Activated T-helper 17 cell treated with anti-CD3 and anti-CD28 coated beads, Interleukin-2, amount 50 U/mL, for 72 hours (primary cell): ENCODE measurements around the gene CTAG1B. TPM values are rescaled to one million over a fixed set of nuclear protein-coding genes. Genes with fewer than 3 reads are reported as not detected.
A peak's percentile ranks its signal among the peaks of the same experiment; 100 is the strongest.
"Not testable (repeated sequence)": the region's sequence is repeated elsewhere in the genome, so short reads cannot be mapped to it uniquely, and the experiment has no call there.

Experiments used
- ATAC-seq: fragments of 150-1000 bp; cut with Tn5 transposase; replicated peaks from 2 replicates; pipeline ENCODE4 v1.10.0; 2021; ENCODE audit warnings: mild to moderate bottlenecking, moderate library complexity
- H3K27ac Mint-ChIP-seq: one replicate; pipeline ENCODE4 v1.8.0; 2022; ENCODE audit warnings: mixed read lengths
- H3K27me3 Mint-ChIP-seq: one replicate; pipeline ENCODE4 v1.8.0; 2022; ENCODE audit warnings: mixed read lengths
- H3K36me3 Mint-ChIP-seq: one replicate; pipeline ENCODE4 v1.8.0; 2022; ENCODE audit warnings: low read depth, mild to moderate bottlenecking, mixed read lengths
- H3K4me1 Mint-ChIP-seq: one replicate; pipeline ENCODE4 v1.8.0; 2022; ENCODE audit warnings: mixed read lengths
- H3K4me3 Mint-ChIP-seq: one replicate; pipeline ENCODE4 v1.8.0; 2022; ENCODE audit warnings: mild to moderate bottlenecking, mixed read lengths
- H3K9me3 Mint-ChIP-seq: one replicate; pipeline ENCODE4 v1.8.0; 2022; ENCODE audit warnings: mixed read lengths
- total RNA-seq, 2 donors: library from RNA; stranded (reverse); gene quantifications; one replicate each; pipeline ENCODE4 v1.2.3, GENCODE V29; 2022

Gene CTAG1B
- total RNA-seq, 2 donors from 2014 or later: not detected

DNA sequence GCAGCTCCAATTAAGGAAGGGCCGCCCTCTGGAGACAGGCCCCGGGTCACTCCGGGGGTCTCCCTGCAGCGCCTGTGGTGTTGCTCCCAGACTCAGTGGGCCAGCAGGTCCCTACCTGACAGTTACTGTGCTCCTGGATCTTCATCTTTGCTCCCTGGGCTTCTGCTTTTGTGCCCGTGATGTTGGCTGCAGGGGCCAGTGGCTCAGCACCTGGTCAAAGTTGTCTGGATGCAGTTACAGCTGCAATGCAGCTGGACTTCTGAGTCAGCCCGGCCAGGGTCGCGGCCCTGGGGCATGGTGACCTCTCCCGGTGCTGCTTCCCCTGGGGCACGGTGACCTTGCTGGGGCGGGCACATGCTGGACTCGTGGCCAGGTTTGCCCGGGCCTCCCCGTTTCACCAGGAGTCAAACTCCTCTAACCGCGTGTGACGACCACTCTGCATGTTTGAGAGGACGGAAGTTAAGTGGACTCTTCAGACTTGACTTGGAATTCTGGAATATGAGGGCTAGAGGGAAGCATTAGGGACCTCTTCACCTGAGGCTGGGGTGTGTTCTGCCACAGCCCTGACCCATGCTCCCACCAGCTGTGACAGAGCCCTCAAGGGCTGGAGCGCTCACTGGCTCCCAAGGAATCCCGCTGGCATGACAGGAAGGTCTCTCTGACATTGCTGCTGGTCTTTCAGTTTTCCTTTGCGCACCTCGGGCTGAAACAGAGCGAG lies 30.6 kb upstream of the CTAG1B start:
- Mint-ChIP-seq H3K36me3 (no peaks in the 10 kb centered on the region), H3K27me3 (no peaks in the 10 kb centered on the region), H3K27ac (no peak overlapping the region), H3K9me3 (no peaks in the 10 kb centered on the region), H3K4me3 (no peak overlapping the region), H3K4me1 (no peaks in the 10 kb centered on the region)
- no peak for ATAC-seq

DNA sequence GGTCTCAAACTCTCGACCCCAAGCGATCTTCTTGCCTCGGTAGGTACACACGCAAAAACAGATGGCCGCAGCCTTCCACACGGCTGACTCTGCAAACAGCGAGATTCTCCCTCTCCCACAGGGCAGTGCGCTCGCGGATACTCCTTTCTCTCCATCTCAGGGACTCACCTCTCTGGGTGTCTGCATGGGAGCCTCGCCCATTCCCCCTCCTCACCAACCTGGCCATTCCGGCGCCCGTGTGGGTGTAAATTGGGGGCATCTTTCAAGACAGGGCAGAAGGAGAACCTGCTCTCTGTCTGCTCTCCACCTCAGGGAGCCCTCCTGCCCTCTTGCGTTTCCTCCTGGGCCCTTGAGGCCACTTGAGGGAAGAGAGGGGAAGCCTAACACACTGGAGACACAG lies 29.8 kb upstream of the CTAG1B start:
- Mint-ChIP-seq H3K9me3 (no peaks in the 10 kb centered on the region), H3K27ac (no peak overlapping the region), H3K4me1 (no peaks in the 10 kb centered on the region), H3K4me3 (no peak overlapping the region), H3K27me3 (no peaks in the 10 kb centered on the region), H3K36me3 (no peaks in the 10 kb centered on the region)
- no peak for ATAC-seq

DNA sequence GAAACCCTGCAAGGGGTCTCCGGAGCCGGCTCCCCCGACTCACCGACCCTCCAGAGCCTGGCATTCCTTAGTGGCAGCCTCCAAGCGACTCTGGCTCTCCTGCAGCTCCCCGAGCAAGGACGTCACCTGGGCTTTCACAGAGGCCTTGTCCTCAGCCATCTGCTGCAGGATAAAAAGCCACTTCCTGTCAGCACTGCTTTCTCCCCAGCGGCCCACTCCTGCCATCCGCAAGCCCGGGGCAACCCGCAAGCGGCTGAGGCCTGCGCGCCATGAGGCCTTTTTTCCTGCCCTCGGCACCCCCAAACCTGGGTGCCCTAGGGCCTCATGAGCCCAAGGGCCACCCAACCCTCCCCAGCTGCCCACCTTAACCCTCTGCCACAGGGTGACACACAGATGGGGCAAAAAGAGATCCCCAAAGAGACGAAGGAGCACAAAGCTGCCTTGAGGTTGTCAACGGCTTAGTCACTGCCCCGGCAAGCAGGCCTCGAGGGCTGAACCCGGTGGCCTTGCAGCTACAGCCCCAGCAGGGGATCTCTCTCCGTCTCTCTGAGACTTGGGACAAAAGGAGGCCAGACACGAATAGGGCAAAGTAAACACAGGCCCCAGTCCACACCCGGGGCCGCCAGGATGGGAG lies 26.8 kb upstream of the CTAG1B start:
- H3K9me3 Mint-ChIP-seq, H3K27me3 Mint-ChIP-seq, H3K4me1 Mint-ChIP-seq, H3K27ac Mint-ChIP-seq, H3K4me3 Mint-ChIP-seq, H3K36me3 Mint-ChIP-seq: not testable (repeated sequence)
- peak; percentile 88 for ATAC-seq

DNA sequence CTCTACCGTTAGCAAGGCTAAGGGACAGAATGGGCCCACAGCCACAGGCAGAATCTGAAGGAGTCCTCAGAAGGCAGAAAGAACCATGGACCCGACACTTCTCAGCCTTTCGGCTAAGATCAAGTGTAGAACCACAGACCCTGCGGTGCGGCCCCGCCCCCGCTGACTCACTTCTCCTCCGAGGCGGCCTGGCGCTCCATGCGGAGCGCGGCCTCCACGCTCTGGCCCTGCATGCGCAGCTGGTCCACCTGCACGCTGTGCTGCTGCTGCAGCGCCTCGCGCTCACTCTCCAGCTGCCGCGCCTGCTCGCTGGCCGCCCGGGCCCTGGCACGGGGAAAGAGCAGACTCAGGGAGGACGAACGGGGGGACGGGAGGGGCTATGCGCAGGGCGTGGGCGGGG lies 24.6 kb upstream of the CTAG1B start:
- not testable (repeated sequence) for H3K9me3 Mint-ChIP-seq

DNA sequence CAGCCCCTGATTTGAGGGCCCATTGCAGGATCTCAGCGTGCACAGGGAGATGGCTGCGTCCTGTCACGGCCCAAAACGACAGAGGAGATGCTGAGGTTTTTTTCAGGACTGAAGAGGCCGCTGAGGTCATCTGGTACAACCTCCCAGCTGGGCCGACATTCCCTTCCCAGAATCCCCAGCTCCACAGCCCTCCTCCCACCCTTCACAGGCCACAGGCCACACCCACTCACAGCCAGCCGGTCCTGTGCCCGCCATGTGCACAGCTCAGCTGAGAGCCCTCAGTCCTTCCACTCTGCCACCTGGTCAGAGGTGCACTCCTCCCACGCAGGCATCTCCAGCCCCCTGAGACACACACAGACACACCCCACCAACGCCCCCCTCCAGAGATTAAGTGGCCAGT lies 22.7 kb upstream of the CTAG1B start:
- not testable (repeated sequence) for H3K4me3 Mint-ChIP-seq, H3K9me3 Mint-ChIP-seq, H3K27ac Mint-ChIP-seq, ATAC-seq, H3K27me3 Mint-ChIP-seq, H3K4me1 Mint-ChIP-seq, H3K36me3 Mint-ChIP-seq

More for the DNA sequence above, 24.6 kb upstream of the CTAG1B start:
- not testable (repeated sequence) for H3K4me1 Mint-ChIP-seq, H3K27me3 Mint-ChIP-seq, ATAC-seq, H3K27ac Mint-ChIP-seq, H3K36me3 Mint-ChIP-seq, H3K4me3 Mint-ChIP-seq

DNA sequence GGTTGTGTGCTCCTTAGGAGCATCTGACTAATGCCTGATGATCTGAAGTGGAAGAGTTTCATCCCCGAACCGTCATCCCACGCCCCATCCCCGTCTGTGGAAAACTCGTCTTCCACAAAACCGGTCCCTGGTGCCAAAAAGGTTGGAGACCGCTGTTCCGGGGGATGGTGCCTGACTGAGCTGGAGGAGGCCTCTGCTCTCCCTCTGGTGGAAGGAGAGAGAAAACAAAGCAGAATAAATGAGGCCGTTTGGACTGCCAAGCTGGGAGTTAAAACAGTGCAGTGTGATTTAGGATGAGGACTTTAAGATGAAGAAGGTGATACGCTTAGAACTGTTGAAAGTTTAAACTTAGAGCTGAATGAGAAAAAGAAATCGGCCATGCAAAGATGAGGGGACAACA lies 14.6 kb upstream of the CTAG1B start:
- not testable (repeated sequence) for ATAC-seq, H3K36me3 Mint-ChIP-seq, H3K4me1 Mint-ChIP-seq, H3K9me3 Mint-ChIP-seq, H3K27me3 Mint-ChIP-seq, H3K27ac Mint-ChIP-seq, H3K4me3 Mint-ChIP-seq

DNA sequence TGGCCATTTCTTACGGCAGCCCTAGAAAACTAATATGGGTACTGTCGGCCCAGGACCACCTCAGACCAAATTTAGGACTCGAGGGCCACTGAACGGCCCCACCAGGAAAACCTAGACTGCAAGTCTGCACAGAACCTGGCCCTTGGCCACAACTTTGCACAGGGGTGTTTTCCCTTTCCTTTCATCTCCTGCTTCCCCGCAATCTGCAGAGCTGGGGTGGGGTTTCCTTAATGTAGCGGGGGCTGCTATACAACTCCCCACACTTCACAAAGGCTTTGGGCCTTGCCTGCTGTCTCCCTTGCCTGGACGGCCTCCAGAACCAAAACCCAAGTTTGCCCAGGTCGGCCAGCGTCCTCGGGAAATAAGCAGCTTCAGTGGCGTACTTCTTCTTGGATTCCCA lies 11.9 kb upstream of the CTAG1B start:
- not testable (repeated sequence) for H3K36me3 Mint-ChIP-seq, H3K4me3 Mint-ChIP-seq, H3K27ac Mint-ChIP-seq, H3K4me1 Mint-ChIP-seq, H3K9me3 Mint-ChIP-seq, H3K27me3 Mint-ChIP-seq, ATAC-seq

DNA sequence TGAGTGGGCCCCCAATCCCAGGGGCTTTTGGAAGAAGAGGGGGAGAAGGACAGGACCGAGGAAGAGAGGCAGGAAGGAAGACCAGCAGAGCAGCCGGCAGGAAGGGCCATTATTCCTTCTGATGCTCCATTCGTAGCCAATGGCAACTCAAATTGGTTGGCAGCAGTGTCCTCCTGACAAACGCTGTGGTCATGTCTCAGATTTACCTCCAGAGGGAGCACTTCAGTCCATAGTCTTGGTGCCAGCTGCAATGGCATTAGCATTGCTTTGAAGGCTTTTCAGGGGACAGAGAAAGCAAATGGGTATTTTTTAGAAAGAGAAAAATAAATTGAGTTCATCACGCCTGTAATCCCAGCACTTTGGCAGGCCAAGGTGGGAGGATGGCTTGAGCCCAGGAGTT lies 9.9 kb upstream of the CTAG1B start:
- not testable (repeated sequence) for H3K9me3 Mint-ChIP-seq, H3K27me3 Mint-ChIP-seq, H3K4me3 Mint-ChIP-seq, H3K27ac Mint-ChIP-seq, H3K4me1 Mint-ChIP-seq, H3K36me3 Mint-ChIP-seq
- peak; percentile 54 for ATAC-seq

DNA sequence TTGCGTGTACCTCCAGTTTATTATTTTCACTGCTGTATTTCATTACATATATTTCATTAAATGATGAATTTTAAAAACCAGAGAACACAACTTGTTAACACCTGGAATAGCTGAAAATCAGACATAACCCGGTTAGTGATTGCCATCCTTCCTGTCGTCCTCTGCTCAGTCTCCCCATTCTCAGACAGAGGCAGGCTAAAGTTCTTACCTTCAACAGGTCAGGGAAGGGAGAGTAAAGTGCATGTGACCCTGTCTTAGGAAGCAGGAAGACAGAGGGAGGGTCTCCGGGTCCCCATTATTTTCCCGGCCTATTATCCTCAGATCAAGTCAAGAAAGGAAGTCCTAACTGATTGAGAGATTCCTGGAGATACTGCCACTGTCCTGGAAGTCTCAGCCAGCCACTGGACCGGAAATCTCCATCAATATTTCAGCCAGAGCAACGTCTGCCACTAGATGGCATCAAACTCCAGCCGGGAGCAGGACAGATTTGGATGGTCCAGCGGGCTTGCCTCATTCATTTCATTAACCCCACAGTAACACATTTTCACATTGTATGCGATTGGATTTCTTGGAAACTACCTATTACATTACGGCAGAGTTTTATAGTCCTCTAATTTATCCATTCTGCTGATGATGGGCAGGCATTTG lies 1.8 kb upstream of the CTAG1B start:
- not testable (repeated sequence) for H3K4me1 Mint-ChIP-seq, H3K9me3 Mint-ChIP-seq, H3K27me3 Mint-ChIP-seq, H3K36me3 Mint-ChIP-seq, H3K4me3 Mint-ChIP-seq, H3K27ac Mint-ChIP-seq
- ATAC-seq: peak; percentile 54

DNA sequence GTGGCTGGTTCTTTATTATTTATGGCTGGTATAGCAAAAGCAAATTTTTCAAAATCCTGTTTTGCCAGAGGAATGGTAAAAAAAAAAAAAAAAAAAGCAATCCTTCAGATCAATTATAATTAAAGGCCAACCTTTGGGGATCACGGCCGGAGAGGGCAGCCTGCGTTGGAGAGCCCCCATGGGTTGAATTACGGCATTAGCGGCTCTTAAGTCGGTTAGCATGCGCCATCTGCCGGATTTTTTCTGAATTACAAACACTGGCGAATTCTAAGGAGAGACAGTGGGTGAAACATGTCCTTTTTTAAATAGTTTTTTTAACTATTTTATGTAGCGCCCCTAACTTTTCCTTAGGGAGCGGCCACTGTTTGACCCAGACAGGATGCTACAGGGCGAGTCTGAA lies 5.5 kb downstream of the CTAG1B start:
- not testable (repeated sequence) for H3K4me1 Mint-ChIP-seq, H3K4me3 Mint-ChIP-seq, H3K9me3 Mint-ChIP-seq, ATAC-seq, H3K27ac Mint-ChIP-seq, H3K36me3 Mint-ChIP-seq, H3K27me3 Mint-ChIP-seq

DNA sequence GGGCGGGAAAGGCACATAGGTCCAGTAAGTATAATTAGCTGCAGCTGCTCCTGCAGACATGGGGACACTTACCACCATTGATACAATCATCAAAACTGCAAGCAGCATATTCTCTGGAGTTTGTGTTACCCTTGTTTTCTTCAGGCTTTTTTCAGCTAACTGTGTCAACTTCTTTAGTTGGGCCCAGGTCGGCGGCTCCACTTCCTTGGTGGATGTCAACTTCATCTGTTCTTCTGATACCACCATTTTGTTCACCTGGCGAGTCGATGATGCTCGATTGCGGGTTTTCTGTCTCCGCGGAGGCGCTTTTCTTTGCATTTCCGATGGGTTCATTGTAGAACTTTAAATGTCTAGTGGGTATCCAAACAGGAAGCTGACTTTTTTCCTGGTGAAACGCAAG lies 7.9 kb downstream of the CTAG1B start:
- not testable (repeated sequence) for H3K4me1 Mint-ChIP-seq, H3K36me3 Mint-ChIP-seq, H3K4me3 Mint-ChIP-seq, H3K27ac Mint-ChIP-seq, H3K27me3 Mint-ChIP-seq, ATAC-seq, H3K9me3 Mint-ChIP-seq

DNA sequence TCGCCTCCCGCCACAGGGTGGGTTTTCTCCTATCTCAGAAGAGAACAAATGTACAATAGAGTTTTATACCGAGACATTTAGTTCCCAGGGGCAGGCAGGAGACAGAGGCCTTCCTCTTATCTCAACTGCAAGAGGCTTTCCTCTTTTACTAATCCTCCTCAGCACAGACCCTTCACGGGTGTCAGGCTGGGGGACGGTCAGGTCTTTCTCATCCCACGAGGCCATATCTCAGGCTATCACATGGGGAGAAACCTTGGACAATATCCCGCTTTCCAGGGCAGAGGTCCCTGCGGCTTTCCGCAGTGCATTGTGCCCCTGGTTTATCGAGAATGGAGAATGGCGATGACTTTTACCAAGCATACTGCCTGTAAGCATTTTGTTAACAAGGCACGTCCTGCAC lies 10.3 kb downstream of the CTAG1B start:
- not testable (repeated sequence) for H3K4me3 Mint-ChIP-seq, H3K4me1 Mint-ChIP-seq, ATAC-seq, H3K27ac Mint-ChIP-seq, H3K36me3 Mint-ChIP-seq, H3K27me3 Mint-ChIP-seq, H3K9me3 Mint-ChIP-seq

DNA sequence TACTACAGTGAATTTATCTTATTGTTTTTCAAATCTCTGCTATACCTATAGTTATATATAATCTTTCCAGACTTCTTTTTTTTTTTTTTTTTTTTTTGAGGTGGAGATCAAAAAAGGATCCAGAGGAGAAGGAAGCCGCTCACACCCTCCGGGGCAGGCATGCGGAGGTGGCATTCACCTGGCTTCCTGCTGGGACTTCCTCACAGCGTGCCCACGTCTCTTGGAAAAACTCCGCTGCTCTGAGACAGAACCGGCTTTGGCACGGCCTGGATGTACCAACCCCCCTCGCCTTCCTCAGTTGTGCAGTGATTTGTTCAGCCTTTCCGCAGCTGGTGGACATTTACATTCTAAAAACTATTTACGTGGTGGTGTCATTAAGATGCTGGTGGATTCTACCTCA lies 11.1 kb downstream of the CTAG1B start:
- not testable (repeated sequence) for H3K36me3 Mint-ChIP-seq, H3K27ac Mint-ChIP-seq, H3K27me3 Mint-ChIP-seq, H3K9me3 Mint-ChIP-seq, H3K4me1 Mint-ChIP-seq, H3K4me3 Mint-ChIP-seq, ATAC-seq

DNA sequence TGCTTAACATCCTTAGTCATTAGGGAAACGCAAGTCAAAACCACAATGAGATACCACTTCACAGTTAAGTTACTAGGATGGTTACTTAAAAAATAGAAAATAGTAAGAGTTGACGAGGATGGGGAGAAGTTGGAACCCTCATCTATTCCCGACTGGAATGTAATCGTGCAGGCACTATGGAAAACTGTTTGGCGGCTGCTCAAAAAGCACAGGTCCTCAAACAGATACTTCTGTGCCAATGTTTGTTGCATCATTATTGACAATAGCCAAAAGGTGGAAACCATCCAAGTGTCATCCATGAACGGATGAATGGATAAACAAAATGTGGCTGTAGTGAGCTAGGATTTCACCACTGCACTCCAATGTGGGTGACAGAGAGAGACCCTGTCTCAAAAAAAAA lies 11.7 kb downstream of the CTAG1B start:
- no peak for ATAC-seq

DNA sequence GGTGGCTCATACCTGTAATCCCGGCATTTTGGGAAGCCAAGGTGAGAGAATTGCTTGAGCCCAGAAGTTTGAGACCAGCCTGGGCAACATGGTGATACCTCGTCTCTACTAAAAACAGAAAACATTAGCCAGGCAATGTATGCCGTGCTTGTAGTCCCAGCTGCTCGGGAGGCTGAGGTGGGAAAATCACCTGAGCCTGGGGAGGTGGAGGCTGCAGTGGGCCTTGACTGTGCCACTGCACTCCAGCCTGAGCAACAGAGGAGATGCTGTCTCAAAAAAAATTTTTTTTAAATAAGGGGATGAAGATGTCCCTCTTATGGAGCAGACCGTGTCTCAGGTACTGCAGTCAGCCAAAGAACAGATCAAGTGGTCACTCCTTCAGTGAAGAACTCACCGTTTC lies 13.5 kb downstream of the CTAG1B start:
- Mint-ChIP-seq H3K36me3 (no peaks in the 10 kb centered on the region), H3K27ac (no peak overlapping the region), H3K4me3 (no peak overlapping the region), H3K9me3 (no peaks in the 10 kb centered on the region), H3K27me3 (no peaks in the 10 kb centered on the region), H3K4me1 (no peaks in the 10 kb centered on the region)
- no peak for ATAC-seq

More for the DNA sequence above, 11.7 kb downstream of the CTAG1B start:
- no peaks in the 10 kb centered on the region for H3K4me1 Mint-ChIP-seq
- no peak overlapping the region for H3K27ac Mint-ChIP-seq
- H3K4me3 Mint-ChIP-seq: no peak overlapping the region
- H3K27me3 Mint-ChIP-seq: no peaks in the 10 kb centered on the region
- H3K9me3 Mint-ChIP-seq: no peaks in the 10 kb centered on the region
- no peaks in the 10 kb centered on the region for H3K36me3 Mint-ChIP-seq
